Fibroblast of lung (primary cell): ENCODE results near the gene LUC7L.

ENCODE experiments used
- CTCF ChIP-seq, 2 donors: IDR thresholded peaks in 1 of 2; conservative IDR thresholded peaks in 1 of 2; 1 replicate in 1 of 2; 2 replicates in 1 of 2; pipeline ENCODE4 v1.5.1; 2011 to 2012; ENCODE audit warnings: low read length in 2 of 2, control low read depth in 1 of 2, inconsistent platforms in 1 of 2, low read depth in 1 of 2, mild to moderate bottlenecking in 1 of 2
- EZH2 ChIP-seq: IDR thresholded peaks from 2 replicates; pipeline ENCODE4 v1.5.1; 2012; ENCODE audit warnings: low read length, control low read depth, mild to moderate bottlenecking; ENCODE audit errors: missing control alignments

- no peak for TF ChIP-seq CTCF (conservative IDR thresholded peaks at IDR 0.05 in 1 of 2, IDR thresholded peaks at IDR 0.05 in 1 of 2; ENCODE audit: low read depth in 1 of 2, low read length in 2 of 2)
- no peak for TF ChIP-seq EZH2
These were observed 35.8 kb upstream of the LUC7L start for GRCh38 chr16:265002-265529.
